ENCODE results near the gene CARD19. TPM values are rescaled to one million over a fixed set of nuclear protein-coding genes. Genes with fewer than 3 reads are reported as not detected.

The CARD19 gene
- total and polyA plus RNA-seq, 11 donors: 24.2 to 46.2 (median 30.5) TPM

GRCh38 chr9:93097511-93098201 is 1.6 kb downstream of the CARD19 start:
- ATAC-seq: no peak
- WGBS, 4 donors: 78 to 94% (median 82%) methylated on average over 9 to 11 of the region's 11 CpGs
- Histone ChIP-seq H3K27ac (peak overlapping the region in 11 of 12 donors; percentile 28 to 98 (median 89)), H3K9me3 (no peaks in the 10 kb centered on the region), H3K4me3 (peak overlapping the region in 7 of 12 donors; percentile 70 to 100 (median 98)), H3K4me1 (peaks cover 15 to 68% (median 53%) of the 10 kb centered on the region in 12 donors), H3K27me3 (no peaks in the 10 kb centered on the region), H3K36me3 (no peaks in the 10 kb centered on the region)
- intact Hi-C loops (cut with DNase I): loop anchor here in 5 of 10 donors (5.0 to 10.0 kb wide), 5 partner anchors 35 to 467 kb away; partner anchors contain the start of genes FAM120A (in 2 of the 5), FAM120AOS (in 2 of the 5) and NINJ1 (in 2 of the 5)
- TF ChIP-seq CTCF (IDR thresholded peaks at IDR 0.05) (no peak), POLR2A (IDR thresholded peaks at IDR 0.05) (no peak)
- DNase-seq: peak in 2 of 5 donors; percentile 30 to 63

GRCh38 chr9:93098236-93098946 is 2.4 kb downstream of the CARD19 start:
- Histone ChIP-seq H3K4me3 (peak overlapping the region in 6 of 12 donors; percentile 3 to 99 (median 18)), H3K4me1 (peaks cover 15 to 61% (median 48%) of the 10 kb centered on the region in 12 donors), H3K9me3 (peaks cover 0 to under 1% (median 0%) of the 10 kb centered on the region in 12 donors), H3K27me3 (no peaks in the 10 kb centered on the region), H3K36me3 (no peaks in the 10 kb centered on the region), H3K27ac (peak overlapping the region in 11 of 12 donors; percentile 28 to 98 (median 53))
- ATAC-seq (peak in 3 of 4 donors; percentile 39 to 41 (median 41)), DNase-seq (peak; percentile 72 to 94 (median 89))
- TF ChIP-seq CTCF (IDR thresholded peaks at IDR 0.05): no peak
- TF ChIP-seq POLR2A (IDR thresholded peaks at IDR 0.05): peak in 1 of 2 donors; percentile 13
- intact Hi-C loops (cut with DNase I): loop anchor here in 5 of 10 donors (5.0 to 10.0 kb wide), 5 partner anchors 34 to 466 kb away; partner anchors contain the start of genes FAM120A (in 2 of the 5), FAM120AOS (in 2 of the 5) and NINJ1 (in 2 of the 5)
- 34 to 54% (median 41%) methylated on average over 15 of the region's 15 CpGs for WGBS, 4 donors

- Histone ChIP-seq H3K27ac (peak overlapping the region in 4 of 12 donors; percentile 24 to 98 (median 95)), H3K27me3 (no peaks in the 10 kb centered on the region), H3K4me3 (no peak overlapping the region), H3K4me1 (peaks cover 11 to 48% (median 36%) of the 10 kb centered on the region in 12 donors), H3K9me3 (peaks cover 0 to 13% (median 2%) of the 10 kb centered on the region in 12 donors), H3K36me3 (no peaks in the 10 kb centered on the region)
- TF ChIP-seq CTCF (IDR thresholded peaks at IDR 0.05): no peak
- no peak for TF ChIP-seq POLR2A (IDR thresholded peaks at IDR 0.05)
- DNase-seq: peak in 2 of 5 donors; percentile 22 to 57
- ATAC-seq: no peak
- WGBS, 4 donors: 81 to 97% (median 93%) methylated on average over 3 to 16 of the region's 16 CpGs
- intact Hi-C loops (cut with DNase I): loop anchor here in 6 of 10 donors (5.0 to 10.0 kb wide), 7 partner anchors 33 to 465 kb away; partner anchors contain the start of genes FAM120A (in 2 of the 6), FAM120AOS (in 2 of the 6) and NINJ1 (in 2 of the 6)
Measured at GRCh38 chr9:93099551-93100275, 3.7 kb downstream of the CARD19 start.

Data from heart left ventricle (tissue), 16 donors.